Liver (tissue), 3 donors: ENCODE results near the gene PLA2G4D.

Source experiments
- EGR1 ChIP-seq, 2 donors: IDR thresholded peaks; 2 replicates each; pipeline ENCODE4 v1.6.1; 2016 to 2018; ENCODE audit warnings: antibody characterized with exemption in 2 of 2, low read depth in 2 of 2
- FOXA1 ChIP-seq: IDR thresholded peaks from 2 replicates; pipeline ENCODE4 v1.6.1; 2016; ENCODE audit warnings: antibody characterized with exemption
- GABPA ChIP-seq, 2 donors: IDR thresholded peaks in 1 of 2; conservative IDR thresholded peaks in 1 of 2; 2 replicates each; pipeline ENCODE4 v1.6.1; 2016; ENCODE audit warnings: antibody characterized with exemption in 2 of 2, mild to moderate bottlenecking in 1 of 2, moderate library complexity in 1 of 2
- JUND ChIP-seq, 2 donors: IDR thresholded peaks; 2 replicates each; pipeline ENCODE4 v1.6.1; 2016; ENCODE audit warnings: antibody characterized with exemption in 2 of 2
- NR2F2 ChIP-seq: IDR thresholded peaks from 2 replicates; pipeline ENCODE4 v1.6.1; 2016; ENCODE audit warnings: antibody characterized with exemption
- RXRA ChIP-seq, 2 donors: IDR thresholded peaks; 2 replicates each; pipeline ENCODE4 v1.6.1; 2017 to 2018; ENCODE audit warnings: antibody characterized with exemption in 2 of 2, mild to moderate bottlenecking in 1 of 2
- TAF1 ChIP-seq: conservative IDR thresholded peaks from 2 replicates; pipeline ENCODE4 v1.6.1; 2016; ENCODE audit warnings: antibody characterized with exemption, mild to moderate bottlenecking
- YY1 ChIP-seq: IDR thresholded peaks from 2 replicates; pipeline ENCODE4 v1.6.1; 2016; ENCODE audit warnings: antibody characterized with exemption, mild to moderate bottlenecking
- TF ChIP-seq, protein P1 (sequence below): fragments of 150-350 bp; IDR thresholded peaks from 2 replicates; pipeline ENCODE4 v1.5.1; 2017; ENCODE audit warnings: improper control_type of control experiment, low read depth, low read length; ENCODE audit not compliant: missing input control
- TF ChIP-seq, protein P2 (sequence below): IDR thresholded peaks from 2 replicates; pipeline ENCODE4 v1.6.1; 2016; ENCODE audit warnings: antibody characterized with exemption
- TF ChIP-seq, protein P3 (sequence below): IDR thresholded peaks from 2 replicates; pipeline ENCODE4 v1.6.1; 2016; ENCODE audit warnings: antibody characterized with exemption
- donor health status: healthy.
- donor health status: healthy.

DNA sequence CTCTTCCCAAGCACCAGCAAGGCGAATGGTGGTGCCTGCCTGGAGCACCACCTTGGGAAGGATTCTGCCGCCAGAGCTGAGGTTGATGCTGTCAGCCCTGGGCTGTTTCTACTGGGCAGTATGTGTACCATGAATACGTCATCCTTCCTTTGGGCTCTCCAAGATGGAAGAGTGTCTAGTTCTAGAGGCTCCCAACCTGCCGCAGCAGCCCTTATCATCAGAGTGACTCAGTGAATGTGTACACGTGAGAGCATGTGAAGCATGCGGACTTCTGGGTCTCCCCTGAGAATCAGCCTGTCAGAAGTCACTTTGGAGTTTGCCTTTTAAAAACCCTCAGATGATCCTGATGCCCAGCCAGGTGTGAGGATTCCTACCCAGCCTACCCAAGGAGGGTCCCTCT lies 20.9 kb downstream of the PLA2G4D start:
- TF ChIP-seq, protein P1, sequence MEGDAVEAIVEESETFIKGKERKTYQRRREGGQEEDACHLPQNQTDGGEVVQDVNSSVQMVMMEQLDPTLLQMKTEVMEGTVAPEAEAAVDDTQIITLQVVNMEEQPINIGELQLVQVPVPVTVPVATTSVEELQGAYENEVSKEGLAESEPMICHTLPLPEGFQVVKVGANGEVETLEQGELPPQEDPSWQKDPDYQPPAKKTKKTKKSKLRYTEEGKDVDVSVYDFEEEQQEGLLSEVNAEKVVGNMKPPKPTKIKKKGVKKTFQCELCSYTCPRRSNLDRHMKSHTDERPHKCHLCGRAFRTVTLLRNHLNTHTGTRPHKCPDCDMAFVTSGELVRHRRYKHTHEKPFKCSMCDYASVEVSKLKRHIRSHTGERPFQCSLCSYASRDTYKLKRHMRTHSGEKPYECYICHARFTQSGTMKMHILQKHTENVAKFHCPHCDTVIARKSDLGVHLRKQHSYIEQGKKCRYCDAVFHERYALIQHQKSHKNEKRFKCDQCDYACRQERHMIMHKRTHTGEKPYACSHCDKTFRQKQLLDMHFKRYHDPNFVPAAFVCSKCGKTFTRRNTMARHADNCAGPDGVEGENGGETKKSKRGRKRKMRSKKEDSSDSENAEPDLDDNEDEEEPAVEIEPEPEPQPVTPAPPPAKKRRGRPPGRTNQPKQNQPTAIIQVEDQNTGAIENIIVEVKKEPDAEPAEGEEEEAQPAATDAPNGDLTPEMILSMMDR = no peak
- TF ChIP-seq TAF1 = no peak
- TF ChIP-seq YY1 = no peak
- TF ChIP-seq, protein P2, sequence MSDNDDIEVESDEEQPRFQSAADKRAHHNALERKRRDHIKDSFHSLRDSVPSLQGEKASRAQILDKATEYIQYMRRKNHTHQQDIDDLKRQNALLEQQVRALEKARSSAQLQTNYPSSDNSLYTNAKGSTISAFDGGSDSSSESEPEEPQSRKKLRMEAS = no peak
- TF ChIP-seq, protein P3, sequence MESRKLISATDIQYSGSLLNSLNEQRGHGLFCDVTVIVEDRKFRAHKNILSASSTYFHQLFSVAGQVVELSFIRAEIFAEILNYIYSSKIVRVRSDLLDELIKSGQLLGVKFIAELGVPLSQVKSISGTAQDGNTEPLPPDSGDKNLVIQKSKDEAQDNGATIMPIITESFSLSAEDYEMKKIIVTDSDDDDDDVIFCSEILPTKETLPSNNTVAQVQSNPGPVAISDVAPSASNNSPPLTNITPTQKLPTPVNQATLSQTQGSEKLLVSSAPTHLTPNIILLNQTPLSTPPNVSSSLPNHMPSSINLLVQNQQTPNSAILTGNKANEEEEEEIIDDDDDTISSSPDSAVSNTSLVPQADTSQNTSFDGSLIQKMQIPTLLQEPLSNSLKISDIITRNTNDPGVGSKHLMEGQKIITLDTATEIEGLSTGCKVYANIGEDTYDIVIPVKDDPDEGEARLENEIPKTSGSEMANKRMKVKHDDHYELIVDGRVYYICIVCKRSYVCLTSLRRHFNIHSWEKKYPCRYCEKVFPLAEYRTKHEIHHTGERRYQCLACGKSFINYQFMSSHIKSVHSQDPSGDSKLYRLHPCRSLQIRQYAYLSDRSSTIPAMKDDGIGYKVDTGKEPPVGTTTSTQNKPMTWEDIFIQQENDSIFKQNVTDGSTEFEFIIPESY = no peak
- no peak for TF ChIP-seq JUND (IDR thresholded peaks at IDR 0.05)
- TF ChIP-seq NR2F2 = no peak
- no peak for TF ChIP-seq EGR1 (IDR thresholded peaks at IDR 0.05; ENCODE audit: low read depth in 2 of 2)
- TF ChIP-seq GABPA (IDR thresholded peaks at IDR 0.05 in 1 of 2, conservative IDR thresholded peaks at IDR 0.05 in 1 of 2) = no peak
- TF ChIP-seq FOXA1 = no peak
- TF ChIP-seq RXRA (IDR thresholded peaks at IDR 0.05) = no peak
